HCT116 (cell line): Measurements from ENCODE around the gene GDPD1. TPM values are rescaled to one million over a fixed set of nuclear protein-coding genes. Genes with fewer than 3 reads are reported as not detected.

Source experiments
- ATAC-seq: fragments of 200-7000 bp; cut with Tn5 transposase; 2 replicates; pipeline ENCODE4 v1.9.1; 2020; ENCODE audit warnings: mild to moderate bottlenecking, moderate library complexity
- Bru-seq: library from RNA; stranded (reverse); fragments of 400-500 nt; gene quantifications from one replicate; lab custom pipeline; 2021; lab: Mats Ljungman, UMichigan
- BruChase-seq, 2 experiments: library from RNA; stranded (reverse); fragments of 400-500 nt; gene quantifications; one replicate each; lab custom pipeline; 2021; lab: Mats Ljungman, UMichigan
- BruUV-seq: library from RNA; stranded (reverse); fragments of 400-500 nt; replicated peaks from 2 replicates; lab custom pipeline; 2021; lab: Mats Ljungman, UMichigan
- CTCF ChIA-PET: fragments of 300-600 bp; sonication (Branson Sonifier 250); formaldehyde crosslinking; loops from one replicate; lab custom pipeline; 2021; ENCODE audit warnings: antibody characterized with exemption; lab: Charles Lee
- POLR2A ChIA-PET: fragments of 300-600, 350-600 bp; sonication (Branson Sonifier 250); formaldehyde crosslinking; loops from one replicate; lab custom pipeline; 2021; ENCODE audit warnings: antibody characterized with exemption; lab: Charles Lee
- RAD21 ChIA-PET, 2 experiments: fragments of 300-600 bp; sonication (Branson Sonifier 250); formaldehyde crosslinking; loops; one replicate each; lab custom pipeline; 2023; ENCODE audit warnings: low total read pairs in 2 of 2; ENCODE audit not compliant: uncharacterized antibody in 2 of 2, unreplicated experiment in 2 of 2, low non-redundant PET in 1 of 2; lab: Charles Lee
- DNase-seq: peaks from one replicate; pipeline ENCODE4 v3.0.0-alpha.2; 2010; ENCODE audit warnings: low read depth, low spot score
- H2AFZ ChIP-seq: fragments of 200-600 bp; shearing (Covaris generic), sonication (generic); 2 replicates; pipeline ENCODE4 v1.6.1; 2017; ENCODE audit warnings: low read depth, mixed run types, mixed read lengths, antibody characterized with exemption, low read length; ENCODE audit not compliant: poor library complexity, severe bottlenecking
- H3K27ac ChIP-seq: 2 replicates; pipeline ENCODE4 v1.5.1; 2012; ENCODE audit warnings: low read depth, low read length
- H3K27me3 ChIP-seq: fragments of 200-600 bp; sonication (generic); 2 replicates; pipeline ENCODE4 v1.6.1; 2016; ENCODE audit warnings: mixed run types, low read length, mixed read lengths; ENCODE audit not compliant: insufficient read depth
- H3K36me3 ChIP-seq, 2 experiments: fragments of 200-500 bp in 1 of 2; fragments of 200-600 bp in 1 of 2; sonication (Bioruptor generic) in 1 of 2; sonication (generic) in 1 of 2; 2 replicates each; pipeline versions ENCODE4 v1.5.1 to v1.6.1; 2014 to 2016; ENCODE audit warnings: low read length in 2 of 2, inconsistent platforms in 1 of 2, mixed read lengths in 1 of 2, mixed run types in 1 of 2; ENCODE audit not compliant: insufficient read depth in 2 of 2, control insufficient read depth in 1 of 2
- H3K4me1 ChIP-seq, 2 experiments: fragments of 200-600 bp in 1 of 2; sonication (generic) in 1 of 2; 2 replicates each; pipeline versions ENCODE4 v1.5.1 to v1.6.1; 2012 to 2017; ENCODE audit warnings: low read length in 2 of 2, inconsistent platforms in 1 of 2, mild to moderate bottlenecking in 1 of 2, mixed read lengths in 1 of 2, mixed run types in 1 of 2, moderate library complexity in 1 of 2; ENCODE audit not compliant: insufficient read depth in 2 of 2, control insufficient read depth in 1 of 2
- H3K4me2 ChIP-seq: fragments of 200-600 bp; sonication (generic); 2 replicates; pipeline ENCODE4 v1.6.1; 2017; ENCODE audit warnings: mixed run types, low read length, mixed read lengths
- H3K4me3 ChIP-seq, 2 experiments: fragments of 200-600 bp in 1 of 2; sonication (generic) in 1 of 2; replicated peaks in 1 of 2; 2 replicates each; pipeline ENCODE4 v1.5.1; 2011 to 2016; ENCODE audit warnings: low read length in 2 of 2, control low read depth in 1 of 2, low read depth in 1 of 2, mild to moderate bottlenecking in 1 of 2, mixed read lengths in 1 of 2, mixed run types in 1 of 2
- H3K79me2 ChIP-seq: fragments of 200-600 bp; sonication (generic); 2 replicates; pipeline ENCODE4 v1.6.1; 2017; ENCODE audit warnings: mild to moderate bottlenecking, mixed run types, low read length, moderate library complexity, mixed read lengths; ENCODE audit not compliant: insufficient read depth
- H3K9ac ChIP-seq: fragments of 200-600 bp; sonication (generic); 2 replicates; pipeline ENCODE4 v1.6.1; 2016; ENCODE audit warnings: low read length, mixed read lengths
- H3K9me2 ChIP-seq: fragments of 200-600 bp; sonication (generic), shearing (Covaris generic); 2 replicates; pipeline ENCODE4 v1.6.1; 2017; ENCODE audit warnings: mixed run types, mild to moderate bottlenecking, moderate library complexity; ENCODE audit not compliant: insufficient read depth
- H3K9me3 ChIP-seq, 2 experiments: fragments of 200-500 bp in 1 of 2; fragments of 200-600 bp in 1 of 2; sonication (Bioruptor generic) in 1 of 2; sonication (generic) in 1 of 2; 2 replicates each; pipeline ENCODE4 v1.6.1; 2014 to 2017; ENCODE audit warnings: low read length in 2 of 2, mixed read lengths in 2 of 2, inconsistent platforms in 1 of 2, low read depth in 1 of 2, mild to moderate bottlenecking in 1 of 2, mixed run types in 1 of 2, moderate library complexity in 1 of 2; ENCODE audit not compliant: control insufficient read depth in 1 of 2, insufficient read depth in 1 of 2
- H4K20me1 ChIP-seq: fragments of 200-600 bp; sonication (generic), shearing (Covaris generic); 2 replicates; pipeline ENCODE4 v1.6.1; 2017; ENCODE audit warnings: mixed run types, mild to moderate bottlenecking, moderate library complexity; ENCODE audit not compliant: insufficient read depth
- CTCF ChIP-seq, 3 experiments: fragments of 200-600 bp in 1 of 3; sonication (generic) in 1 of 3; IDR thresholded peaks in 2 of 3; conservative IDR thresholded peaks in 1 of 3; 2 replicates each; pipeline ENCODE4 v1.5.1; 2012 to 2017; ENCODE audit warnings: low read depth in 2 of 3, low read length in 2 of 3, antibody characterized with exemption in 1 of 3, borderline replicate concordance in 1 of 3, control low read depth in 1 of 3, mild to moderate bottlenecking in 1 of 3, mixed read lengths in 1 of 3, mixed run types in 1 of 3, moderate library complexity in 1 of 3; ENCODE audit not compliant: insufficient read depth in 1 of 3
- EZH2phosphoT487 ChIP-seq: fragments of 200-600 bp; IDR thresholded peaks from 2 replicates; pipeline ENCODE4 v1.6.1; 2018; ENCODE audit warnings: antibody characterized with exemption, borderline replicate concordance
- POLR2A ChIP-seq: IDR thresholded peaks from 2 replicates; pipeline ENCODE4 v1.7.0; 2011; ENCODE audit warnings: borderline replicate concordance; ENCODE audit not compliant: insufficient read depth, insufficient read length; ENCODE audit errors: extremely low read depth
- POLR2AphosphoS5 ChIP-seq: IDR thresholded peaks from 2 replicates; pipeline ENCODE4 v1.6.1; 2011; ENCODE audit warnings: mild to moderate bottlenecking, low read depth, low read length, moderate library complexity
- RAD21 ChIP-seq: IDR thresholded peaks from 2 replicates; pipeline ENCODE4 v1.6.1; 2012; ENCODE audit warnings: low read depth, mild to moderate bottlenecking
- SP1 ChIP-seq: IDR thresholded peaks from 2 replicates; pipeline ENCODE4 v1.6.1; 2012; ENCODE audit warnings: low read depth
- TCF7L2 ChIP-seq: IDR thresholded peaks from 2 replicates; pipeline ENCODE4 v1.7.0; 2011; ENCODE audit warnings: borderline replicate concordance, inconsistent platforms; ENCODE audit not compliant: insufficient read depth, insufficient read length; ENCODE audit errors: extremely low read depth
- YY1 ChIP-seq: IDR thresholded peaks from 2 replicates; pipeline ENCODE4 v1.6.1; 2011; ENCODE audit warnings: low read length, low read depth, moderate library complexity, mild to moderate bottlenecking; ENCODE audit not compliant: insufficient replicate concordance; ENCODE audit errors: extremely low read depth
- intact Hi-C: fragments of 100-400 bp; cut with micrococcal nuclease; formaldehyde crosslinking; loops from 2 replicates; pipeline ENCODE4 v1.10.0; 2022
- long read RNA-seq: library from polyadenylated mRNA; unstranded; transcript quantifications from one replicate; pipeline ENCODE4 v2.0.0, GENCODE V29; 2021; ENCODE audit not compliant: unreplicated experiment
- polyA plus RNA-seq: library from polyadenylated mRNA; unstranded; fragments of >200 nt; gene quantifications from 2 replicates; pipeline ENCODE4 v1.2.1, GENCODE V29; 2012; ENCODE audit warnings: missing spikeins
- total RNA-seq: library from RNA; stranded (reverse); gene quantifications from one replicate; pipeline ENCODE4 v1.2.1, GENCODE V29; 2021; ENCODE audit not compliant: unreplicated experiment
- TF ChIP-seq, protein P1 (sequence below): IDR thresholded peaks from 2 replicates; pipeline ENCODE4 v1.6.1; 2012; ENCODE audit warnings: low read depth
- TF ChIP-seq, protein P2 (sequence below): IDR thresholded peaks from 2 replicates; pipeline ENCODE4 v1.6.1; 2012

The GDPD1 gene
- total RNA-seq, result 13.7 TPM
- 6.7 and 8.9 TPM in 2 replicates for polyA plus RNA-seq
- percentile 59 among the genes with signal in this experiment for Bru-seq, nascent RNA
- percentile 50 among the genes with signal in this experiment for BruChase-seq, experiment 1, labeled RNA remaining after a 6-hour chase
- percentile 53 among the genes with signal in this experiment for BruChase-seq, experiment 2, labeled RNA remaining after a 2-hour chase
- long read RNA-seq, partial matches to known transcripts, result 1 of 6 reads
- long read RNA-seq, other reads (novel, unspliced or antisense), result 3 of 6 reads

DNA sequence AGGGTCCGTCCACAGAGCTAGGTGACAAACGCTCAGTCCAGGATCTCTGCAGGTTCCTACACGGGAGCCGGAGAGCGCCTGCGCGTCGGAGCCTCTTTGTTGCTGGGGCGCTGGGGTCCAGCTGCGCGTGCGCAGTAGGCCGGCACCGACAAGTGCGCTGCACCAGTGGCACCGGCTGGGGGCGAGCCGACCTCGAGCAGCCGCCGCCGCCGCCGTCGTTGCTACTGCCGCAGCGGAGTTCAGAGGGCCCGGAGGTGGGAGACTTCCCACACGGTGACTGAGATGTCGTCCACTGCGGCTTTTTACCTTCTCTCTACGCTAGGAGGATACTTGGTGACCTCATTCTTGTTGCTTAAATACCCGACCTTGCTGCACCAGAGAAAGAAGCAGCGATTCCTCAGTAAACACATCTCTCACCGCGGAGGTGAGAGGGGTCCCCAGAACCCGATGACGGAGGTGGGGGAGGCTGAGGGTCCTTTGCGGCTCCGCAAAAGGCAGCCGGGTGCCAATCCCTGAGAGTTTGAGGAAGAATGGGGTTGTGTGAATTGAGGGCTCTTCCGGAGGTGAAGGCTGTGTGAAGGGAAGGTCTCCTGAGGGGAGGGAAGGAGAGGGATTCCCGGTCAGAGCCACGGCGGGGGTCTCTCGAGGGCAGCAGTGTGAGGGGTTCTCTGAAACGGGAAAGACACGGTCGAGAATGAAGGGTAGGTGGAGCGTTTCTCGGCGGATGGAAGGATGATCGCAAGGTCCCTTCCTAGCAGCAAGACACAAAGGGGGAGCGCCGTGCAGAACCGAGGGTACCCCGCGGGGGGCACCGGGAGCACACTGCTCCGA lies at the start of gene GDPD1:
Gene GDPD1, plus strand, starts transcription at position 184 of the 831 bp plus-strand sequence. Its CDS starts 99 bp downstream, at position 283.
- RAD21 ChIA-PET, result interaction anchor here (0.6 to 0.8 kb wide), 2 partner anchors 12 to 69 kb away, joined by 3 read pairs; no protein-coding TSS in a partner anchor
- ATAC-seq (peak; percentile 97), DNase-seq (peak; percentile 89)
- H3K36me3 ChIP-seq, result no peaks in the 10 kb centered on the region
- H2AFZ ChIP-seq, result peak within 1 kb of the TSS; percentile 99
- peak within 1 kb of the TSS; percentile 72 for H3K9ac ChIP-seq
- CTCF ChIA-PET, result interaction anchor here (0.6 to 1.3 kb wide), 7 partner anchors 8 to 633 kb away, joined by 3 to 5 read pairs (median 4); no protein-coding TSS in a partner anchor
- BruUV-seq, result no TSS peak
- no peaks in the 10 kb centered on the region for H3K79me2 ChIP-seq
- H3K4me3 ChIP-seq, result peak within 1 kb of the TSS; percentile 90 to 99
- H3K27ac ChIP-seq, result peak within 1 kb of the TSS; percentile 63
- no peaks in the 10 kb centered on the region for H3K9me3 ChIP-seq
- H3K9me2 ChIP-seq, result no peaks in the 10 kb centered on the region
- H4K20me1 ChIP-seq, result no peaks in the 10 kb centered on the region
- peak within 1 kb of the TSS; percentile 94 for H3K4me2 ChIP-seq
- intact Hi-C loops, result loop anchor here (2.0 kb wide), 1 partner anchor 220 kb away; no protein-coding TSS in a partner anchor
- POLR2A ChIA-PET, result interaction anchor here (0.8 to 1.6 kb wide), 4 partner anchors 9 to 90 kb away, joined by 3 to 4 read pairs (median 4); partner anchors contain the start of genes PRR11 and SKA2
- H3K4me1 ChIP-seq, result peaks cover 15 to 28% of the 10 kb centered on the region in 2 experiments; a peak in 3 of 4 replicates
- no peaks in the 10 kb centered on the region for H3K27me3 ChIP-seq
- TF ChIP-seq EZH2phosphoT487 (no peak), POLR2AphosphoS5 (peak; percentile 82), POLR2A (peak; percentile 73), RAD21 (peak; percentile 88), CTCF (IDR thresholded peaks at IDR 0.05 in 2 of 3, conservative IDR thresholded peaks at IDR 0.05 in 1 of 3; ENCODE audit: borderline replicate concordance in 1 of 3, insufficient read depth in 1 of 3, low read depth in 2 of 3, low read length in 2 of 3) (peak; percentile 46 to 72 (median 71); a peak in 4 of 6 replicates), YY1 (peak; percentile 53), TCF7L2 (peak; percentile 90), SP1 (no peak)
- TF ChIP-seq, protein P1, sequence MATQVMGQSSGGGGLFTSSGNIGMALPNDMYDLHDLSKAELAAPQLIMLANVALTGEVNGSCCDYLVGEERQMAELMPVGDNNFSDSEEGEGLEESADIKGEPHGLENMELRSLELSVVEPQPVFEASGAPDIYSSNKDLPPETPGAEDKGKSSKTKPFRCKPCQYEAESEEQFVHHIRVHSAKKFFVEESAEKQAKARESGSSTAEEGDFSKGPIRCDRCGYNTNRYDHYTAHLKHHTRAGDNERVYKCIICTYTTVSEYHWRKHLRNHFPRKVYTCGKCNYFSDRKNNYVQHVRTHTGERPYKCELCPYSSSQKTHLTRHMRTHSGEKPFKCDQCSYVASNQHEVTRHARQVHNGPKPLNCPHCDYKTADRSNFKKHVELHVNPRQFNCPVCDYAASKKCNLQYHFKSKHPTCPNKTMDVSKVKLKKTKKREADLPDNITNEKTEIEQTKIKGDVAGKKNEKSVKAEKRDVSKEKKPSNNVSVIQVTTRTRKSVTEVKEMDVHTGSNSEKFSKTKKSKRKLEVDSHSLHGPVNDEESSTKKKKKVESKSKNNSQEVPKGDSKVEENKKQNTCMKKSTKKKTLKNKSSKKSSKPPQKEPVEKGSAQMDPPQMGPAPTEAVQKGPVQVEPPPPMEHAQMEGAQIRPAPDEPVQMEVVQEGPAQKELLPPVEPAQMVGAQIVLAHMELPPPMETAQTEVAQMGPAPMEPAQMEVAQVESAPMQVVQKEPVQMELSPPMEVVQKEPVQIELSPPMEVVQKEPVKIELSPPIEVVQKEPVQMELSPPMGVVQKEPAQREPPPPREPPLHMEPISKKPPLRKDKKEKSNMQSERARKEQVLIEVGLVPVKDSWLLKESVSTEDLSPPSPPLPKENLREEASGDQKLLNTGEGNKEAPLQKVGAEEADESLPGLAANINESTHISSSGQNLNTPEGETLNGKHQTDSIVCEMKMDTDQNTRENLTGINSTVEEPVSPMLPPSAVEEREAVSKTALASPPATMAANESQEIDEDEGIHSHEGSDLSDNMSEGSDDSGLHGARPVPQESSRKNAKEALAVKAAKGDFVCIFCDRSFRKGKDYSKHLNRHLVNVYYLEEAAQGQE, result no peak
- TF ChIP-seq, protein P2, sequence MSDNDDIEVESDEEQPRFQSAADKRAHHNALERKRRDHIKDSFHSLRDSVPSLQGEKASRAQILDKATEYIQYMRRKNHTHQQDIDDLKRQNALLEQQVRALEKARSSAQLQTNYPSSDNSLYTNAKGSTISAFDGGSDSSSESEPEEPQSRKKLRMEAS, result no peak
